Measurements from ENCODE around the gene ADAMTSL4. TPM values are rescaled to one million over a fixed set of nuclear protein-coding genes. Genes with fewer than 3 reads are reported as not detected.

The ADAMTSL4 gene
- total RNA-seq, 1 donor from 2014 or later = 0.44 TPM

DNA sequence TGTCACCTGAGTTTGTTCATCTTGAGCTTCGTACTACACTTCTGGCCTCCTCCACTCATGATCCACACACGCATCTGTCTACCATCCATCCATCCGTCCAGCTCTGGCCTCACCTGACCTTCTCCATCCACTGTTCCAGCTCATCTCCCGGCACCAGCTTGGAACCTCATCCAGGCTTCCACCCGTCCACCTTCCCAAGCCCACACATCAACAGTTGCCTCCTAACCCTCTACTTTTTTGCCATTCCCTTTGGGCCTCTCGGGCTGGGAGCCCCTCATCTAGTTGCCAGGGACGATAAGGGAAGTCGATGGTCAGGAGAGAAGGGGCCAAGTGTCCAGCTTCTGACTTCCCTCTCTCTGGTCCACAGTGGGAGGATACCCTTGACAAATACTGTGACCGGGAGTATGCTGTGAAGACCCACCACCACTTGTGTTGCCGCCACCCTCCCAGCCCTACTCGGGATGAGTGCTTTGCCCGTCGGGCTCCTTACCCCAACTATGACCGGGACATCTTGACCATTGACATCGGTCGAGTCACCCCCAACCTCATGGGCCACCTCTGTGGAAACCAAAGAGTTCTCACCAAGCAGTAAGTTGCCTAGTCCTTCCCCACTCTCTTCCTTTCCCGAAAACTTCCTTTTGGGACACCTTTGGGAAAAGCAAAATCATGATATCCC is 37.1 kb upstream of the ADAMTSL4 start:
- H3K27ac Mint-ChIP-seq (ENCODE audit: unreplicated experiment) = peak overlapping the region; percentile 28
- peak overlapping the region; percentile 19 for H3K4me3 Mint-ChIP-seq

DNA sequence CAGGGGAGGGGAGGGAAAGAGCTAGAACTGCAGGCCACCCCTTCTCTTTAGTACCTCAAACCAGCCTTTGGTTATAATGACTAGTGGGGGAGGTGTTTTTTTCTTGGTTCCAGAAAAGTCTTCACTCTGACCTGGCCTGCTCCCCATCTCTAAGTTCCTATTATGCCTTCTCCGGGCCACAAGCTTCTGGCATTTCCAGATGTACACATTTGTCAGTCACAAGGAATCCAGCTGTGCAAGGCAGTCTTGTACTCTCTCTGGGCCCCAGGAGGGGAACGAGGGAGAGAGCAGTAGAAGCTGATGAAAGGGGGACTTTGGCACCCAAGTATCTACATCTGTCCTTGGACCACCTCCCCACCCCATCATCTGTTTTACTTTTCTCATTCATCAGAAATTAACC is 36.4 kb upstream of the ADAMTSL4 start:
- peak overlapping the region; percentile 19 for H3K4me3 Mint-ChIP-seq
- no peak for TF ChIP-seq CTCF (conservative IDR thresholded peaks at IDR 0.05)
- H3K27me3 Mint-ChIP-seq (ENCODE audit: low read depth) = peaks cover 4% of the 10 kb centered on the region
- peaks cover 32% of the 10 kb centered on the region for H3K4me1 Mint-ChIP-seq
- no peaks in the 10 kb centered on the region for H3K9me3 Mint-ChIP-seq
- no peaks in the 10 kb centered on the region for H3K36me3 Mint-ChIP-seq (ENCODE audit: low read depth)
- DNase-seq (ENCODE audit: low read depth, low spot score) = no peak
- peak overlapping the region; percentile 28 for H3K27ac Mint-ChIP-seq (ENCODE audit: unreplicated experiment)

More for the DNA sequence above, 37.1 kb upstream of the ADAMTSL4 start:
- no peak for DNase-seq (ENCODE audit: low read depth, low spot score)
- no peak for TF ChIP-seq CTCF (conservative IDR thresholded peaks at IDR 0.05)
- Mint-ChIP-seq H3K27me3 (ENCODE audit: low read depth) (peaks cover 4% of the 10 kb centered on the region), H3K9me3 (no peaks in the 10 kb centered on the region), H3K36me3 (ENCODE audit: low read depth) (no peaks in the 10 kb centered on the region), H3K4me1 (peaks cover 36% of the 10 kb centered on the region)

DNA sequence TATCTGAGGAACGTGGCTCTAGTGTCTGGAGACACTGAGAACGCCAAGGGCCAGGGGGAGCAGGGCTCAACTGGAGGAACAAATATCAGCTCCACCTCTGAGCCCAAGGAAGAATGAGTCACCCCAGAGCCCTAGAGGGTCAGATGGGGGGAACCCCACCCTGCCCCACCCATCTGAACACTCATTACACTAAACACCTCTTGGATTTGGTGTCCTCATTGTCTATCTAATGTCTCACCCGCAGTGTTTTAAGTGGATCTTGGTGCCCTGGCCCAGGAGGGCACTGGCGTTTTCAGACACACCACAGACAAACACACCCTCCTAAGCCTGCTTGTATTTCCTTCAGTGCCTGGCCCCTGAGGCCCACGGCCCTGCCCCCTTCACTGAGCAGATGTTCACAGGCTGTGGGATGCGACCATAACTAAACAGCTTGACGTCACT is 35.8 kb upstream of the ADAMTSL4 start:
- H3K9me3 Mint-ChIP-seq = no peaks in the 10 kb centered on the region
- no peak for TF ChIP-seq CTCF (conservative IDR thresholded peaks at IDR 0.05)
- peaks cover 27% of the 10 kb centered on the region for H3K4me1 Mint-ChIP-seq
- DNase-seq (ENCODE audit: low read depth, low spot score) = no peak
- H3K27me3 Mint-ChIP-seq (ENCODE audit: low read depth) = peaks cover 4% of the 10 kb centered on the region
- H3K27ac Mint-ChIP-seq (ENCODE audit: unreplicated experiment) = no peak overlapping the region
- peak overlapping the region; percentile 96 for H3K4me3 Mint-ChIP-seq
- no peaks in the 10 kb centered on the region for H3K36me3 Mint-ChIP-seq (ENCODE audit: low read depth)

DNA sequence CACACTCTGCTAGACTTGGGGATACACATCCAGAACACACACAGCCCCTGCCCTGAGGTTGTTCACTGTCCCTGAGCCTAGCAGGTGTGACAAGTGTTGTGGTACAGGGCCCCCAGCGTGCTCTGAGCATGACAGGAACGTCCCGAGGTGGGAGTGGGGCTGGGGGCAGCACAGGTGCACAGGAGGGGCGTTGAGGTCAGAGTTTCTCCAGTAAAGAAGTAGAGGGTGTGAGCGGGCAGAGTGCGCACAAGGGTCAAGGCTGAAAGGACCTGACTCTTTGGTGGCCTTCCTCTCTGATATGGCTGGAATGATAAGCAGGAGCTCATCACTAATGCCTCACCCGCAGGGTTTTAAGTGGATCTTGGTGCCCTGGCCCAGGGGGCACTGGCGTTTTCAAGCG is 34.9 kb upstream of the ADAMTSL4 start:
- H3K27me3 Mint-ChIP-seq (ENCODE audit: low read depth) = peaks cover 4% of the 10 kb centered on the region
- H3K4me1 Mint-ChIP-seq = peaks cover 23% of the 10 kb centered on the region
- no peak for DNase-seq (ENCODE audit: low read depth, low spot score)
- H3K4me3 Mint-ChIP-seq = peak overlapping the region; percentile 96
- no peaks in the 10 kb centered on the region for H3K9me3 Mint-ChIP-seq
- H3K27ac Mint-ChIP-seq (ENCODE audit: unreplicated experiment) = no peak overlapping the region
- TF ChIP-seq CTCF (conservative IDR thresholded peaks at IDR 0.05) = no peak
- H3K36me3 Mint-ChIP-seq (ENCODE audit: low read depth) = no peaks in the 10 kb centered on the region

- peaks cover 4% of the 10 kb centered on the region for H3K27me3 Mint-ChIP-seq (ENCODE audit: low read depth)
- peak overlapping the region; percentile 96 for H3K4me3 Mint-ChIP-seq
- peaks cover 23% of the 10 kb centered on the region for H3K4me1 Mint-ChIP-seq
- no peak for DNase-seq (ENCODE audit: low read depth, low spot score)
- H3K36me3 Mint-ChIP-seq (ENCODE audit: low read depth) = no peaks in the 10 kb centered on the region
- TF ChIP-seq CTCF (conservative IDR thresholded peaks at IDR 0.05) = no peak
- peak overlapping the region; percentile 88 for H3K27ac Mint-ChIP-seq (ENCODE audit: unreplicated experiment)
- H3K9me3 Mint-ChIP-seq = no peaks in the 10 kb centered on the region
These were observed 34.3 kb upstream of the ADAMTSL4 start for GRCh38 chr1:150514913-150515327.
